ENCODE results near the gene PRR19. TPM values are rescaled to one million over a fixed set of nuclear protein-coding genes. Genes with fewer than 3 reads are reported as not detected.

PRR19 gene
- polyA plus RNA-seq, 3 donors: 0.26 to 0.67 (median 0.34) TPM

DNA sequence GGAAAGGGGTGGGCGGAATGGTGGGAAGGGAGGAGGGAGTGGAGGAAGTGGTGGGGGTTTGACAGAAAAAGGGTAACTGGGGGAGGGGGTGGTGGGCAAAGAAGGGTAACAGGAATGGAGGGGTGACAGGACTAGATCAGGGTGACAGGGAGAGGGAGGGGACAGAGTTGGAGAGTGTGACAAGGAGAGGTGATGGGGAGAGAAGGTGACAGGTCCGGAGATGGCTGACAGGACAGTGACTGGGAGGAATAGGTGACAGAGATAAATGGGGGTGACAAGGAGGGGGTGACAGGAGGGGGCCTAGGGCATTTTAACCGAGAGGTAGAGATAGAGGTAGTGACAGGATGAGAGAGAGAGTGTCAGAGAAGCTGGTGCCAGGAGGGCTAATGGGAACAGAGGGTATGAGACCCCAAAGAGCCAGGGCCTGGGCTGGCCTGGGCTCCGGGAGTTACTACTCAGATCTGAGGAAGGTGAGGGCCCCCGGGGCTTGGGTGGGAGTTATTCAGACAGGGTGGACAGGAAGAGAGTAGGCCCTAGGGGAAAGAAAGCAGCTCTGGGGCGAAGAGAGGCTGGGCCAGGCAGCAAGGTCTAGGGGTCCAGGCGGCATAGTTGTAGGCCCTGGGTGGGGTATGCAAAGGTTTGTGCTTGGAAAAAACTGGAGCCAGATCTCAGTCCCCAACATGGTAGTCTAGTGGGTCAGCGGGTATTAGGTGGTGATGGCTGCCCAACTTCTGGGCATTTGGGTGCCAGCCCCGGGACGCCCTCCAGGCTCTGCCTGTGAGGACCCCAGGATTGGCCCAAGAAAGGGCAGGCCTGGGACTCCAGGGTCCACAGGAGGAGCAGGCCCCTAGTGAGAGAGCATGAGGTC is 32.2 kb upstream of the PRR19 start:
- WGBS, 3 donors: 26 to 31% (median 31%) methylated on average over 10 of the region's 10 CpGs
- H3K27ac ChIP-seq (ENCODE audit: low read depth, low read length): peak overlapping the region; percentile 45

DNA sequence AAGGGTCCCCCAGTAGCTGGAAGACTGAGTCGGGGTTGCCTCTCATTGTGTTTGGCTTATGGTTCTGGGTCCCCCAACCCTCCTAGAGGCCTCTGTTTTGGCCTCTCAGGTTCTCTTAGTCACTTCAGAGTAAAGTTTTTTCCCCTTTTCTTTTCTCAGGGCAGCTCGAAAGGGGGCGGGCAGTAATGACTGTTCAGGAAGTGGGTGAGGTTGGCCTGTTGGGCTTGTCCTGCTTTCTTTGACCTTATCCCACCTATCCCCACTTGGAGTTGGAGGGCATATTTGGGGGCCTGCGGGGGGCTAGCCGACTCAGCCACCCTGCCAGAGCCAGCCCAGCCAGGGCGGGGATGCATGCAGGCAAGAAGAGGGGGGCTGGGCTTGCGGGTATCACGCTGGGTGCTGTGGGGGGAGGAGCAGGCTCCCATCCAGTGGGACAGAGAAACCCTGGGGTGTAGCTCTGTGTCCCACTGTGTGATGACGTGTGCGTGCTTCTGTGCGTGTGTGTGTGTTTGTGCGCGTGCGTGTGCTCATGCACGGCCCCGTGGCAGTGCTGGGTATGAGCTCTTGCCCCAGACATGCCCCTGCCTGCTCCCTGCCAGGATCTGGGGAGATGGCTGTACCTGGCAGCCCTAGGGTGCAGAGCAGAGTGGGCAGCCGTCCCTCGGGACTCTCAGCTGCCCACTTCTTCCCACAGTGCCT is 31.4 kb upstream of the PRR19 start:
- 6 to 9% (median 6%) methylated on average over 16 to 18 of the region's 18 CpGs for WGBS, 3 donors
- H3K27ac ChIP-seq (ENCODE audit: low read depth, low read length): peak overlapping the region; percentile 45

DNA sequence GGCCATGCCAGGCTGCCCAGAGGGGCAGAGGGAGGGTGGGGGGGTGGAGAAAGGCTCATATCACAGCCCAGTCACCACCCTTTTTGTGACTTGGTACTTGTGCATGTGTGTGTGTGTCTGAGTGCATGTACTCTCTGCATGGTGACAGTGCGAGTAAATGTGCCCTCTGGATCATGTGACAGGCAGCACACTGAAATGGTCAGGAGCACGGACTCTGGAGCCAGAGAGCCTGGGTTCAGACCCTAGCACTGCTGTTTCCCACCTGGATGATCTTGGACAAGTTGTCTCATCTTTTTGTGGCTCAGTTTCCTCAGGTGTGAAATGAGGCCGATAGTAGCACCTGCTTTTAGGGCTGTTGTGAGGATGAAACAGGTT is 30.9 kb upstream of the PRR19 start:
- no peak overlapping the region for H3K27ac ChIP-seq (ENCODE audit: low read depth, low read length)
- WGBS, 3 donors: 46 to 65% (median 54%) methylated on average over 3 of the region's 3 CpGs

DNA sequence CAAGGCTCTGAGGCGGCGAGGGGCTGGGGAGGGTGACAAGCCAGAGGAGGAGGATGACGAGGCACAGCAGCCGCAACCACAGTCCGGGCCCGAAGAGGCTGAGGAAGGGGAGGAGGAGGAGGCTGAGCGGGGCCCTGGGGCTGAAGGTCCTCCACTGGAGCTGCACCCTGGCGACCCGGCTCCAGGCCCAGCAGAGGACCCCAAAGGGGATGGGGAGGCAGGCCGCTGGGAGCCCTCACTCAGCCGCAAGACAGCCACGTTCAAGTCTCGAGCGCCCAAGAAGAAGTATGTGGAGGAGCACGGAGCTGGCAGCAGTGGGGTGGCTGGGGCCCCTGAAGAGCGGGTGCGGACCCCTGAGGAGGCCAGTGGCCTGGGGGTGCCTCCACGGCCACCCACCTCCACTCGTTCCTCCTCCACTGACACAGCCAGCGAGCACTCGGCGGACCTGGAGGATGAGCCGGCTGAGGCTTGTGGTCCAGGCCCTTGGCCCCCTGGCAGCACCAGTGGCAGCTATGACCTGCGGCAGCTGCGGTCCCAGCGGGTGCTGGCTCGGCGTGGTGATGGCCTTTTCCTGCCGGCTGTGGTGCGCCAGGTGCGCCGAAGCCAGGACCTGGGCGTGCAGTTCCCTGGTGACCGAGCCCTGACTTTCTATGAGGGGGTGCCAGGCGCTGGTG is 29.9 kb upstream of the PRR19 start:
- no peak overlapping the region for H3K27ac ChIP-seq (ENCODE audit: low read depth, low read length)
- WGBS, 3 donors: 85 to 90% (median 89%) methylated on average over 33 to 35 of the region's 35 CpGs

DNA sequence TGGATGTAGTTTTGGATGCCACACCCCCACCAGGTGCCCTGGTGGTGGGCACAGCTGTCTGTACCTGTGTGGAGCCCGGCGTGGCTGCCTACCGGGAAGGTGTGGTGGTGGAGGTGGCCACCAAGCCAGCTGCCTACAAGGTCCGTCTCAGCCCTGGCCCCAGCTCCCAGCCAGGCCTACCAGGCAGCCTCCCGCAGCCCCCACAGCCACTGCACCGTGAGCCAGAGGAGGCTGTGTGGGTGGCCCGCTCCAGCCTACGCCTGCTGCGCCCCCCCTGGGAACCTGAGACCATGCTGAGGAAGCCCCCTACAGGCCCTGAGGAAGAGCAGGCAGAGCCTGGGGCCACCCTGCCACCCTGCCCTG is 29.4 kb upstream of the PRR19 start:
- WGBS, 3 donors: 79 to 84% (median 83%) methylated on average over 9 of the region's 9 CpGs
- no peak overlapping the region for H3K27ac ChIP-seq (ENCODE audit: low read depth, low read length)

DNA sequence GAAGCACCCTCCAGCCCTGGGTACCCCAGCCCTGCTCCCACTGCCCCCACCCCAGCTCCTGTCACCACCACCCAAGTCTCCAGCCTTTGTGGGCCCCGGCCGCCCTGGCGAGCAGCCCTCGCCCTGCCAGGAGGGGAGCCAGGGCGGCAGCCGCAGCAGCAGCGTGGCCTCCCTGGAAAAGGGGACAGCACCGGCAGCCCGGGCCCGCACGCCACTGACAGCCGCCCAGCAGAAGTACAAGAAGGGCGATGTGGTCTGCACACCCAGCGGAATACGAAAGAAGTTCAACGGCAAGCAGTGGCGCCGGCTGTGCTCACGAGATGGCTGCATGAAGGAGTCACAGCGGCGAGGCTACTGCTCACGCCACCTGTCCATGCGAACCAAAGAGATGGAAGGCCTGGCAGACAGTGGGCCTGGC is 28.9 kb upstream of the PRR19 start:
- H3K27ac ChIP-seq (ENCODE audit: low read depth, low read length): no peak overlapping the region
- 94 to 97% (median 96%) methylated on average over 23 of the region's 23 CpGs for WGBS, 3 donors

DNA sequence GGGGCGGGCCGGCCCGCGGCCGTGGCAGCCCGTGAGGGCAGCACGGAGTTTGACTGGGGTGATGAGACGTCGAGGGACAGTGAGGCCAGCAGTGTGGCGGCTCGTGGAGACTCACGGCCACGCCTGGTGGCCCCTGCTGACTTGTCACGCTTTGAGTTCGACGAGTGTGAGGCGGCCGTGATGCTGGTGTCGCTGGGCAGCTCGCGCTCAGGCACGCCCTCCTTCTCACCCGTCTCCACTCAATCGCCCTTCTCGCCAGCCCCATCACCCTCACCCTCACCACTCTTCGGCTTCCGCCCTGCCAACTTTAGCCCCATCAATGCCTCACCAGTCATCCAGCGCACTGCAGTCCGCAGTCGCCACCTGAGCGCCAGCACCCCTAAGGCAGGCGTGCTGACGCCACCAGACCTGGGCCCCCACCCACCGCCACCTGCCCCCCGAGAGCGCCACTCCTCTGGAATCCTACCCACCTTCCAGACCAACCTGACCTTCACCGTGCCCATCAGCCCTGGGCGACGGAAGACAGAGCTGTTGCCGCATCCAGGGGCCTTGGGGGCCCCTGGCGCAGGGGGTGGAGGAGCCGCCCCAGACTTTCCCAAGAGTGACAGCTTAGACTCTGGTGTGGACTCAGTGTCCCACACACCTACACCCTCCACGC is 28.4 kb upstream of the PRR19 start:
- H3K27ac ChIP-seq (ENCODE audit: low read depth, low read length): no peak overlapping the region

DNA sequence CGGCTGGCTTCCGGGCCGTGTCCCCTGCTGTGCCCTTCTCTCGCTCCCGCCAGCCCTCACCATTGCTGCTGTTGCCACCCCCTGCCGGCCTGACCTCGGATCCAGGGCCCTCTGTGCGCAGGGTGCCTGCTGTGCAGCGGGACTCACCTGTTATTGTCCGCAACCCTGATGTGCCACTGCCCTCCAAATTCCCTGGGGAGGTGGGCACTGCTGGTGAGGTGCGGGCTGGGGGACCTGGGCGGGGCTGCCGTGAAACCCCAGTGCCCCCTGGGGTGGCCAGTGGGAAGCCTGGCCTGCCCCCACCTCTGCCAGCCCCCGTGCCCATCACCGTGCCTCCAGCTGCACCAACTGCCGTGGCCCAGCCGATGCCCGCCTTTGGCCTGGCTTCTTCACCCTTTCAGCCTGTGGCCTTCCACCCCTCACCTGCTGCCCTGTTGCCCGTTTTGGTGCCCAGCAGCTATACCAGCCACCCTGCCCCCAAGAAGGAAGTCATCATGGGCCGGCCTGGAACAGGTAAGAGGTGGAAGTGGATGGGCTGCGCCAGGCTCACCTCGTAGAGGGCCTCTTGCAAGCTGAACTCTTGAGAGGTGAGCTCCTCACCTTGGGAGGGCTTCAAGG is 27.8 kb upstream of the PRR19 start:
- H3K27ac ChIP-seq (ENCODE audit: low read depth, low read length): no peak overlapping the region
- WGBS, 3 donors: 92% methylated on average over 15 to 22 of the region's 22 CpGs

More for the DNA sequence above, 28.4 kb upstream of the PRR19 start:
- 95 to 97% (median 96%) methylated on average over 34 to 43 of the region's 43 CpGs for WGBS, 3 donors

DNA sequence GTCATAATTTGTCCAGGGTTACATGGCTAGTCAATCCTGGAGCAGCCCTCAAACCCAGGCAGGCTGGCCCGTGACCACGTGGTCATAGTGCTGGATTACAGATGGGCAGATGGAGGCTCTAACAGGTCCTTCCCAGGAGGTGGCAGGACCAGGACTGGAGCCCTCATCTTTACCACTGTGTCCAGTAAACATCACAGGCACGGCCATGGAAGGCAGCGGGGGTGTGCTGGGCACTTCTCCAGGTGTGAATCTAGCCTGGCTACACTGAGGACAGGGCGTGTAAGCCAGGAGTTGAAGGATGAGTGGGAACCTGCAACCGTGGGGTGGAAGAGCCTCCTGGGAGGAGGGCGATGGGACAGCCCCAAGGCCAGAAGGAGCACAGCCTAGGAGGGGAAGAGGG is 26.8 kb upstream of the PRR19 start:
- H3K27ac ChIP-seq (ENCODE audit: low read depth, low read length): no peak overlapping the region
- WGBS, 3 donors: 61 to 75% (median 67%) methylated on average over 7 of the region's 7 CpGs

DNA sequence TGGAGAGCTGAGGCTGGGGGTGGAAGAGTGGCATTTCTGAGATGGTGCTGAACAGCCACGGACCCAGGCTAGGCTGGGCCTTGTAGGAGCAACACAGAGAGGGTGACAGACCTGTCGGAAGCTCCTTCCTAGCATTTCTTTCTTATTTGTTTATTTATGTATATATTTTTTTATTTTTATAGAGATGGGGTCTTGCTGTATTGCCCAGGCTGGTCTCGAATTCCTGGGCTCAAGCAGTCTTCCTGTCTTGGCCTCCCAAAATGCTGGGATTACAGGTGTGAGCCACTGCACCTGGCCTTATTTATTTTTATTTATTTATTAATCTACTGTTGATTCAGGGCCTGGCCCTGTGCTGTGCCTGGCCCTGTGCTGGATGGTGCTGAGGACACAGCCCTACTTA is 26.4 kb upstream of the PRR19 start:
- 83 to 90% (median 90%) methylated on average over 3 of the region's 3 CpGs for WGBS, 3 donors
- H3K27ac ChIP-seq (ENCODE audit: low read depth, low read length): no peak overlapping the region

DNA sequence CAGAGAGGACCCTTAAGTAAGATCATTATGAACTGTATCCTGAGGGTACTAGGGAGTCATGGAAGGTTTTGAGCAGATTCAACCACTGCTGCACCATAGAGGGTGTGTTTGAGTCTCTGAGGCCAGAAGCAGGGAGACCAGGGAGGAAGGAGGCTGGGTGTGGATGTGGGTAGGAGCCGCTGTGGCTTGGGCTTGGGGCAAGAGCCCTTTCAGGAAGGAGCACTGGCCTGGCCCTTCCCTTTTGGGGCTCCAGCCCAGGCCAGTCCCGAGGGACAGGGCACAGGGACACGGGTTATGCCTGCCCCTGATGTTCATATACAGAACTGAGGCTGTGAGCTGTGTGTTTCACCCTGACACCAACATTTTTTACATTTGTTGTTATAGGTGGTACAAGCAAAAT is 25.6 kb upstream of the PRR19 start:
- H3K27ac ChIP-seq (ENCODE audit: low read depth, low read length): no peak overlapping the region
- 29 to 71% (median 39%) methylated on average over 3 of the region's 3 CpGs for WGBS, 3 donors

DNA sequence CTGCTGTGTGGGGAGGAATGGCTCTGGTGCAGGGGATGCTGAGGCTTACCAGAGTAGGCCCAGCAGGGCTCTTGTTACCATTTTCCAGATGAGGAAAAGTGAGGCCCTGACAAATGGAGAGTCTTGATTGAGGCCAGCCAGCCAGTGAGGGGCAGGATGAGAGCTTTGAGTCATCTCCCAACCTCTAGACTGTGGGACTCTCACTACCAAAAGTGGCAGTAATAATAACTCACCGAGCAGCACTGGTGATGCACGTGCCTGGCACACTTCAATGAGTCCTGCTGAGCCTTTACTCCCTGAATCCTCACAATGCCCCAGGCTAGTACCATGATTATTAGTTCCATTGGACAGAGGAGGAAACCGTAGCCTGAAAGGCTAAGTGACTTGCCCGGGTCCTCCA is 25.1 kb upstream of the PRR19 start:
- 88 to 91% (median 90%) methylated on average over 4 of the region's 4 CpGs for WGBS, 3 donors

DNA sequence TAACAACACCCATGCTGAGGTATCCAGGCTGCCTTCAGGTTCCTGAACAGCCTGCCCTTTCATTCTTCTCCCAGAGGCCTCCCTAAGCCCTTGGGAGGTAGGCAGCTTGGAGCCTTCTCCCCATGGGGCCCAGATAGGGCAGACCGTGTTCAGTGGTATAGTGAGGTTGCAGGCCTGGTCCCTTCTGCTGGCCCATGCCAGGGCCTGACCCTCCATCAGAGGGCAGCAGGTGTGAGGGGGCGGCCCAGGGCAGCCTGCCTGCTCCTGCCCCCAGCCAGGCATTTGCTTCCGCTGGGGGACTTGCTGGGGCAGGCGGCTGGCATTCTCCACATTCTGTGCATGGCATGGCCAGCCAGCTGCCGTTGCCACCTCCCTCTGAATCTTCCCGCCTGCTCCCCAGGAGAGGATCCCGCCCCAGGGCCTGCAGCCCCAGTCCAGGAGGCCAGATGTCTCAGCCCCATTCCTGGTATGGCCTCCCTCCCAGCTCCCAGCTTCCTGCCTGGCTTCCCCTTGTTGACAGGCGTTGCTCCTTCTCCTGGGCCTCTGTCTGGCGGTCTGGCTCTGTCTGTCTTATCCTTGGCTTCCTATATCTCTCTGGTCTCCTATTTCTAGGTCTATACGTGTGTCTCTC is 24.0 kb upstream of the PRR19 start:
- peak overlapping the region; percentile 36 for H3K27ac ChIP-seq (ENCODE audit: low read depth, low read length)
- WGBS, 3 donors: 55 to 63% (median 58%) methylated on average over 10 of the region's 10 CpGs

More for the DNA sequence above, 25.1 kb upstream of the PRR19 start:
- no peak overlapping the region for H3K27ac ChIP-seq (ENCODE audit: low read depth, low read length)

DNA sequence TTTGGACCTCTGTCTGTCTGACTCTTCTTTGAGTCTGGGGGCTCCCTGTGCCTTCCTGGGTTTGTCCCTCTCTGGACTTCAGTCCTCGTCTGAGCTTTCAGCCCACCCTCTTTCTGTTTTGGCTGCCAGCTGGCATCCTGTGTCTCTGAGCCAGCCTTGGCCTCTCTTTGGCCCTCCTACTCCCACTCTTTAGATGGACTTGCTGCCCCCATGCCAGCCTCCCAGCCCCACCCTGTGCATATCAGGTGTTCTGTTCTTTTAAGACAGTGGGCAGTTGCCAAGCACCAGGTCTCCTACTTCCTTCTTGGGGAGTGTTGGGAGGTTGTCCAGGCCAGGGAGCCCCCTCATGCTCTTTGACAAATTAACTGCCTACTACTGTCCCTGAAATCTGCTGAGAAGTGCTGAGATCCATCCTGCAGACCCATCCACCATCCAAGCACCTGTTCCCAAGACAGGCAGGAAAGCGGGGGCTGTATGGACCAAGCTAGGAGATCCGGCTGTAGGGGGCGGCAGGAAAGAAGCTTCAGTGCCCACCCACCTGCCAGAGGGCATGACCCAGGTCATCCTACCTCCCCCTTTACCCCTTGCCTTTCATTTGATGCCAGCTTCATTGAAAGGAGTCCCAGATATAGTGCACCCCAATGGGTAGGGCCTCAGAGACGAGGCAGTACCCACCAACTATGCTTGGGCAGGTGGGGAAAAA is 23.3 kb upstream of the PRR19 start:
- peak overlapping the region; percentile 36 for H3K27ac ChIP-seq (ENCODE audit: low read depth, low read length)
- 53 to 71% (median 68%) methylated on average over 5 of the region's 5 CpGs for whole genome bisulfite sequencing, 3 donors

DNA sequence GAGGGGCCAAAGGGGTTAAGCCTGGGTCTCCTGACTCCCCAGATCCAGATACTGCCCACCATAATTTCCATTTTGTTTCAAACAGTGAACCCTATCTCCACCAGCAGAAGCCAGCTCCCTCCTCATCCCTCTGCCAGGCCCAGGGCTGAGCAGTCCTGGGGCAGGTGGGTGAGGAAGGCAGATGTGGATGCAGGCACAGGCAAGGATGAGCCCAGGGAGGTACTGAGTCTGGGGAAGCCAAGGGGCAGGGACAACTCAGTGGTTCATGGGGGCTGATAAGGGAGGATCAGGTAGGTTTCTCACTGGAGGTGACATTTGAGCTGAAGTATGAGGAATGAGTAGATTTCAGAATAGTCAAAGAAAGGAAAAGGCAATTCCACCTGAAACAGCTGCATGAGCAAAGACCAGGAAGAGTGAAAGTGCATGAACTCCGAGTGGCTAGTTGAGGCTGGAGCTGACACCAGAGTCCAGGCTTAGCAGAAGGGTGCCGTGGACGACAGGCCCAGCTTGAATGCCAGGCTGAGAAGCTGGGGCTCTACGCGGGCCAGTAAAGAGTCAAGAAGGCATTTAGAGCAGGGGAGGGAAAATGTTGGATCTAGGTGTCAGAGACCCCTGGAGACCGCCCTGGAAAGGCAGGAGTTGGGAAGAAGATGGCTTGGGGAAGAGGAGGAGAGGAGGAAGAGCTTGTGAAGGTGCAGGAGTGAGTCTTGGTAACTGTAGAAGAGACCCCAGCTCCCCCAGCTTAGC is 22.6 kb upstream of the PRR19 start:
- WGBS, 3 donors: 13 to 17% (median 13%) methylated on average over 6 of the region's 6 CpGs
- H3K27ac ChIP-seq (ENCODE audit: low read depth, low read length): no peak overlapping the region

DNA sequence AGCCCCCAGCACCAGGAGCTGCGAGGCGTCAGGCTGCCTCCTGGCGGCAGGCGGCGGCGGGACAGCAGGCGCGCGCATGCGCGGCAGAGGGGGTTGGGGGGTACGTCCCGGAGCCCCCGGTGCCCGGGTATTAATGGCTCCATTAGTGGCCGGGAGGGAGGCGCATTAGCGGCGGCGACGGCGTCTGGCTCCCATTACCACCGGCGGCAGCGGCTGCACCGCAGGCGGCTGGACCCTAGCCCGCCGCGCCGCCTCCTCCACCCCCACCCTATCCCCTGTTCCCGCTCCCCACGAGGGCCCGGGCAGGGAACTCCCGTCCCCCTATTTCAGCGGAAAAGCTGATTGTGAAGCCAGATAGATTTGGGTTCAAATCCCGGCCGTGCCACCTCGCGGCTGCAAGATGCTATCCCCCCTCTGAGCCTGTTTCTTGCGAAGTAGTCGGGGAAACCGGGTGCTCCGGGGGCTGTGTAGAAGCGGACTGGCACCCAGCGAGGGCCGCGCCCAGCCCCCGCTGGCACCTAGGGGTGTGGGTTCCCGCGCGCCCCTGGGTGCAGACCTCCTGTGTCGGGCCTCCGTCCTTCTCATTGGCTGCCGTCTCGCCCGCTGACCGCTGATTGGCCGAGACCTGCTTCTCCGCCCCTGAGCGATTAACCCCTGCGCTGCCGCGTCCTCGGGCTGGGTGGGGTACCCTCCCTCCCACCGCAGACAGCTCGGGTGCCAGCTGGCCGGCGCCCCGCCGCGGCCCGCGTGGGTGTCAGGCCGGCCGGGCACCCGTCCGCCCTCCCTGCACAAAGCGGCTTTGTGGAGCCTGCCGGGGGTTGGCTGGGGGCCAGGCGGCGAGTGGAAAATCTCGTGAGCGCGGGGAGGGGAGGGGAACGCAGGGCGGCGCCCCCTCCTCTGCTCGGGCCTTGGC is 21.8 kb upstream of the PRR19 start:
- WGBS, 3 donors: 0 to 1% (median 0%) methylated on average over 66 to 88 of the region's 89 CpGs
- H3K27ac ChIP-seq (ENCODE audit: low read depth, low read length): peak overlapping the region; percentile 83

Measured in adipose tissue (tissue), 3 donors.